GM19023 (cell line): ENCODE results near the gene SPINT3.

Experiments
- ATAC-seq: cut with Tn5 transposase; IDR thresholded peaks from one replicate; pipeline ENCODE4 v1.9.1; 2021; ENCODE audit warnings: mild to moderate bottlenecking, moderate library complexity; ENCODE audit not compliant: unreplicated experiment

SPINT3 gene

GRCh38 chr20:45463709-45464108 lies 51.7 kb downstream of the SPINT3 start:
- ATAC-seq, result no peak

GRCh38 chr20:45462711-45463509 lies 52.5 kb downstream of the SPINT3 start:
- ATAC-seq, result no peak
